ENCODE measurements around the gene HPGD. TPM values are rescaled to one million over a fixed set of nuclear protein-coding genes. Genes with fewer than 3 reads are reported as not detected.

The HPGD gene
- total RNA-seq, 1 experiment from 2014 or later = not detected

Other genes starting within 250 kb of the HPGD start
- 7.9 and 13.5 TPM in 2 replicates for gene FBXO8, start 238.8 kb downstream of the HPGD start, total RNA-seq (2014; rRNA removed; shearing (Covaris generic); ENCODE audit: low replicate concordance)
- gene CEP44, start 238.6 kb downstream of the HPGD start, total RNA-seq (2014; rRNA removed; shearing (Covaris generic); ENCODE audit: low replicate concordance) = 7.8 and 17.4 TPM in 2 replicates

Data from Karpas-422 (cell line).